ENCODE measurements around the gene OR6A2.

The OR6A2 gene

DNA sequence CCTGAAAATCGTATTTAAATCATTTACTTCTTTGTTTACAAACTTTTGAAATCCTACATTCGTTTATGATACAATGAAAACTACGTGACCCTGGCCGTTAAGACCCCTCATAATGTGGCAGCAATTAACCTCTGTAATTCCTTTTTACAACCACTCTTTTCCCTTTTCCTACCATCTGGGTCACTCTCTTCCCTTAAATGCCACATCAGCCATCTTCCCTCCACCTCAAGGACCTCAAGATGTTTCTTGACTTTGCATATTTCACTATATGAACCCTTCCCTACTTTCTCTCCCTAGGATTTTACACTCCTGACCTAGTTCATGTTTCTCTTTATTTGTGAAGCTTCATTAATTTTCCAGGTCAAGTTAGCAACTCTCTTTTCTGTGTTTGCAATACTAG lies 54.5 kb downstream of the OR6A2 start:
- TF ChIP-seq, protein P1, sequence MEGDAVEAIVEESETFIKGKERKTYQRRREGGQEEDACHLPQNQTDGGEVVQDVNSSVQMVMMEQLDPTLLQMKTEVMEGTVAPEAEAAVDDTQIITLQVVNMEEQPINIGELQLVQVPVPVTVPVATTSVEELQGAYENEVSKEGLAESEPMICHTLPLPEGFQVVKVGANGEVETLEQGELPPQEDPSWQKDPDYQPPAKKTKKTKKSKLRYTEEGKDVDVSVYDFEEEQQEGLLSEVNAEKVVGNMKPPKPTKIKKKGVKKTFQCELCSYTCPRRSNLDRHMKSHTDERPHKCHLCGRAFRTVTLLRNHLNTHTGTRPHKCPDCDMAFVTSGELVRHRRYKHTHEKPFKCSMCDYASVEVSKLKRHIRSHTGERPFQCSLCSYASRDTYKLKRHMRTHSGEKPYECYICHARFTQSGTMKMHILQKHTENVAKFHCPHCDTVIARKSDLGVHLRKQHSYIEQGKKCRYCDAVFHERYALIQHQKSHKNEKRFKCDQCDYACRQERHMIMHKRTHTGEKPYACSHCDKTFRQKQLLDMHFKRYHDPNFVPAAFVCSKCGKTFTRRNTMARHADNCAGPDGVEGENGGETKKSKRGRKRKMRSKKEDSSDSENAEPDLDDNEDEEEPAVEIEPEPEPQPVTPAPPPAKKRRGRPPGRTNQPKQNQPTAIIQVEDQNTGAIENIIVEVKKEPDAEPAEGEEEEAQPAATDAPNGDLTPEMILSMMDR (IDR thresholded peaks at IDR 0.05; ENCODE audit: insufficient read depth, low read length, poor library complexity, severe bottlenecking), result no peak
- TF ChIP-seq EZH2phosphoT487 (conservative IDR thresholded peaks at IDR 0.05; ENCODE audit: low read length), result no peak
- H2AFZ ChIP-seq (ENCODE audit: low read depth, low read length, severe bottlenecking), result no peak overlapping the region
- no peak overlapping the region for H3K4me3 ChIP-seq (ENCODE audit: insufficient read depth, low read length, poor library complexity, severe bottlenecking)
- no peaks in the 10 kb centered on the region for H3K79me2 ChIP-seq (ENCODE audit: insufficient read depth, low read length)
- no peaks in the 10 kb centered on the region for H3F3A ChIP-seq (ENCODE audit: insufficient read depth)
- no peak overlapping the region for H3K9ac ChIP-seq (ENCODE audit: low read length)
- no peaks in the 10 kb centered on the region for H3K9me2 ChIP-seq (replicated peaks; ENCODE audit: insufficient read depth, low read length)
- no peaks in the 10 kb centered on the region for H3K27me3 ChIP-seq (ENCODE audit: low read length)
- no peak overlapping the region for H3K27ac ChIP-seq (ENCODE audit: low read depth, low read length)
- H3K4me2 ChIP-seq (ENCODE audit: low read depth, low read length, poor library complexity, severe bottlenecking), result no peak overlapping the region
- no peaks in the 10 kb centered on the region for H3K9me3 ChIP-seq (ENCODE audit: insufficient read depth, low read length)
- H4K20me1 ChIP-seq (ENCODE audit: low read depth, low read length), result no peaks in the 10 kb centered on the region
- H3K36me3 ChIP-seq (ENCODE audit: low read length), result no peaks in the 10 kb centered on the region

DNA sequence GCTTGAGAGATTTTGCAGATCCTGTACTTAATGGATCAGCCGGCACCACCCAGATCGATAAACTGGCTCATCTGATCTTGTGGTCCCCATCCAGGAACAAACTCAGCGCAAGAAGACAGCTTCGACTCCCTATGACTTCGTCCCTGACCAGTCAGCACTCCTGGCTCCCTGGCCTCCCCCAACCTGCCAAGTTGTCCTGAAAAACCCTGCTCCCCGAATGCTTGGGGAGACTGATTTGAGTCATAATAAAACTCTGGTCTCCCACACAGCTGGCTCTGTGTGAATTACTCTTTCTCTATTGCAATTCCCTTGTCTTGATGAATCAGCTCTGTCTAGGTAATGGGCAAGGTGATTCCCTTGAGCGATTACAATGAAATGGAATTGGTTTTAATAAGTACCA lies 57.2 kb downstream of the OR6A2 start:
- H3F3A ChIP-seq (ENCODE audit: insufficient read depth), result no peaks in the 10 kb centered on the region
- H3K27ac ChIP-seq (ENCODE audit: low read depth, low read length), result no peak overlapping the region
- no peak overlapping the region for H2AFZ ChIP-seq (ENCODE audit: low read depth, low read length, severe bottlenecking)
- H3K9me2 ChIP-seq (replicated peaks; ENCODE audit: insufficient read depth, low read length), result no peaks in the 10 kb centered on the region
- no peak overlapping the region for H3K4me2 ChIP-seq (ENCODE audit: low read depth, low read length, poor library complexity, severe bottlenecking)
- H3K79me2 ChIP-seq (ENCODE audit: insufficient read depth, low read length), result no peaks in the 10 kb centered on the region
- TF ChIP-seq EZH2phosphoT487 (conservative IDR thresholded peaks at IDR 0.05; ENCODE audit: low read length), result no peak
- TF ChIP-seq, protein P1 (IDR thresholded peaks at IDR 0.05; ENCODE audit: insufficient read depth, low read length, poor library complexity, severe bottlenecking), result no peak
- no peaks in the 10 kb centered on the region for H3K9me3 ChIP-seq (ENCODE audit: insufficient read depth, low read length)
- no peaks in the 10 kb centered on the region for H3K36me3 ChIP-seq (ENCODE audit: low read length)
- H3K27me3 ChIP-seq (ENCODE audit: low read length), result no peaks in the 10 kb centered on the region
- no peak overlapping the region for H3K9ac ChIP-seq (ENCODE audit: low read length)
- H4K20me1 ChIP-seq (ENCODE audit: low read depth, low read length), result no peaks in the 10 kb centered on the region
- H3K4me3 ChIP-seq (ENCODE audit: insufficient read depth, low read length, poor library complexity, severe bottlenecking), result no peak overlapping the region

All from SU-DHL-6 (cell line).